Esophagus muscularis mucosa (tissue), 4 donors: ENCODE measurements around the gene DSCAM. TPM values are rescaled to one million over a fixed set of nuclear protein-coding genes. Genes with fewer than 3 reads are reported as not detected.

ENCODE experiments used
- DNase-seq: peaks from one replicate; pipeline ENCODE4 v3.0.0-alpha.2; 2017; ENCODE audit errors: extremely low spot score
- H3K27ac ChIP-seq, 4 donors: fragments of 200-600 bp; sonication (generic); replicated peaks in 1 of 4; 1 replicate in 3 of 4; 2 replicates in 1 of 4; pipeline ENCODE4 v1.5.1; 2016 to 2019; ENCODE audit warnings: mild to moderate bottlenecking in 1 of 4
- H3K27me3 ChIP-seq, 4 donors: fragments of 200-600 bp; sonication (generic); one replicate each; pipeline versions ENCODE4 v1.5.1 to v1.6.0; 2016 to 2019
- H3K36me3 ChIP-seq, 4 donors: fragments of 200-600 bp; sonication (generic); one replicate each; pipeline ENCODE4 v1.5.1; 2016 to 2019
- H3K4me1 ChIP-seq, 4 donors: fragments of 200-600 bp; sonication (generic); one replicate each; pipeline ENCODE4 v1.5.1; 2016 to 2019
- H3K4me3 ChIP-seq, 4 donors: fragments of 200-600 bp; sonication (generic); 1 replicate in 2 of 4; 2 replicates in 2 of 4; pipeline ENCODE4 v1.5.1; 2016 to 2019; ENCODE audit warnings: mild to moderate bottlenecking in 4 of 4, moderate library complexity in 1 of 4
- H3K9me3 ChIP-seq, 4 donors: fragments of 200-600 bp; sonication (generic); 1 replicate in 3 of 4; 2 replicates in 1 of 4; pipeline ENCODE4 v1.5.1; 2016 to 2019
- EP300 ChIP-seq: sonication (generic); formaldehyde crosslinking; IDR thresholded peaks from one replicate; pipeline ENCODE4 v1.6.1; 2017; ENCODE audit warnings: antibody characterized with exemption
- POLR2A ChIP-seq: fragments of 450-650 bp; IDR thresholded peaks from one replicate; pipeline ENCODE4 v1.6.1; 2017; ENCODE audit warnings: antibody characterized with exemption, moderate library complexity, mild to moderate bottlenecking, low read depth
- POLR2AphosphoS5 ChIP-seq, 2 donors: sonication (generic); formaldehyde crosslinking; IDR thresholded peaks; one replicate each; pipeline ENCODE4 v1.6.1; 2017; ENCODE audit warnings: antibody characterized with exemption in 2 of 2
- WGBS: methylation state at CpG from one replicate; pipeline ENCODE4 v1.1.5; 2018; 5-methylcytosine and 5-hydroxymethylcytosine counted together
- intact Hi-C: fragments of 100-400 bp; cut with DNase I; formaldehyde crosslinking; loops from one replicate; pipeline ENCODE4 v1.15.1; 2023
- total RNA-seq, 4 donors: library from RNA; depleted of rRNA; stranded (reverse); fragments of >200 nt; gene quantifications; one replicate each; pipeline versions ENCODE4 v1.1.0 to v1.2.1, GENCODE V29; 2016
- TF ChIP-seq, protein P1 (sequence below), 3 experiments: fragments of 200-600 bp in 2 of 3; fragments of 450-650 bp in 1 of 3; sonication (generic) in 2 of 3; IDR thresholded peaks; one replicate each; pipeline ENCODE4 v1.5.1; 2017 to 2019; ENCODE audit warnings: antibody characterized with exemption in 3 of 3, mild to moderate bottlenecking in 2 of 3, moderate library complexity in 1 of 3

The DSCAM gene
- total RNA-seq, 4 donors from 2014 or later: 0.06 to 0.42 (median 0.17) TPM; not detected in 1

DNA sequence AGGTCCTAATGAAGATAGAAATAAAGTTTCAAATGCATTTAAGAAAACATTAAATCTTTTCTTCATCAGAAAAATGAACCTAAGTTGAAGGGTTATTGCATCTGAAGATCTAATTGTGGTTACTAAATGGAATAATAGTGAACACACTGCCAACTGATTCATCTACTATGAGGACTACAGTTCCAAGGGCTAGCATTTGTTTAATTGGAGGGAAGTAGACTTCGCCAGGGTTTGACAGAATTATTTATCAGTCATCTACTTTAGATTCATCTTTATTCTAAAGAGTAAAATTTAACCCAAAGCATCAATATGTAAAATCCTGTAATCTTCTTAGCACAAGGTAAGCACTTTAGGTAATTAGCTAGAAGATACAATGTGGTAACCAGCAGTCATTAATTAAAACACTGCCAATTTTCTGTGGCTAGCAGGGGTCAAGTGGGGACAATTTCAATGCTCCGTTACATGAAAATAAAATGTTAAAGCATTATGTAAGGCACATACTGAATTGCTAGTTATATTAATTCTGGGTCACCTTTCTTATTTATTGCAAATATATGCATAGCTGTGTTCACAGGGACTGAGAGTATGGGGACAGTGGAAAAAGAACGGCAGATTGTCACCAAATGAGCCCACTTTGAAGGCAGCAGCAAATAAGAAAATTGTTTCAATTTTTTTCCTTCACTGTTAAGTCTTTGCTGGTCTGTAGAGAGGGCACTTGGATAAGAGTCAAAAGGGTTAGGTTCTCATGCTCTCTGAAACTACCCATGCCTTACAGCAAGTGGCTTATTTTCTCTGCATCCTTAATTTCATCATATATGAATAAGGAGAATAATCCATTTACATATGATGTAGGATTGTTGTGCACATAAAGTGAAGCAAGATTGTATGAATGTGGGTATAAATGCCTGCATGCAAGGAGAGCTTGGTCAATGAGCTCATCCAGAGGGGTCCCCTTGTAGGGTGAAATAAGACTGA lies 563.8 kb downstream of the DSCAM start:
- Histone ChIP-seq H3K4me1 (no peaks in the 10 kb centered on the region), H3K36me3 (no peaks in the 10 kb centered on the region), H3K4me3 (no peak overlapping the region), H3K27ac (no peak overlapping the region), H3K9me3 (no peaks in the 10 kb centered on the region), H3K27me3 (no peaks in the 10 kb centered on the region)
- intact Hi-C loops: no loop called here
- DNase-seq: no peak
- TF ChIP-seq POLR2A (no peak), EP300 (no peak), POLR2AphosphoS5 (IDR thresholded peaks at IDR 0.05) (no peak)
- TF ChIP-seq, protein P1, sequence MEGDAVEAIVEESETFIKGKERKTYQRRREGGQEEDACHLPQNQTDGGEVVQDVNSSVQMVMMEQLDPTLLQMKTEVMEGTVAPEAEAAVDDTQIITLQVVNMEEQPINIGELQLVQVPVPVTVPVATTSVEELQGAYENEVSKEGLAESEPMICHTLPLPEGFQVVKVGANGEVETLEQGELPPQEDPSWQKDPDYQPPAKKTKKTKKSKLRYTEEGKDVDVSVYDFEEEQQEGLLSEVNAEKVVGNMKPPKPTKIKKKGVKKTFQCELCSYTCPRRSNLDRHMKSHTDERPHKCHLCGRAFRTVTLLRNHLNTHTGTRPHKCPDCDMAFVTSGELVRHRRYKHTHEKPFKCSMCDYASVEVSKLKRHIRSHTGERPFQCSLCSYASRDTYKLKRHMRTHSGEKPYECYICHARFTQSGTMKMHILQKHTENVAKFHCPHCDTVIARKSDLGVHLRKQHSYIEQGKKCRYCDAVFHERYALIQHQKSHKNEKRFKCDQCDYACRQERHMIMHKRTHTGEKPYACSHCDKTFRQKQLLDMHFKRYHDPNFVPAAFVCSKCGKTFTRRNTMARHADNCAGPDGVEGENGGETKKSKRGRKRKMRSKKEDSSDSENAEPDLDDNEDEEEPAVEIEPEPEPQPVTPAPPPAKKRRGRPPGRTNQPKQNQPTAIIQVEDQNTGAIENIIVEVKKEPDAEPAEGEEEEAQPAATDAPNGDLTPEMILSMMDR (IDR thresholded peaks at IDR 0.05): no peak
- 90% methylated on average over 3 of the region's 3 CpGs for WGBS

DNA sequence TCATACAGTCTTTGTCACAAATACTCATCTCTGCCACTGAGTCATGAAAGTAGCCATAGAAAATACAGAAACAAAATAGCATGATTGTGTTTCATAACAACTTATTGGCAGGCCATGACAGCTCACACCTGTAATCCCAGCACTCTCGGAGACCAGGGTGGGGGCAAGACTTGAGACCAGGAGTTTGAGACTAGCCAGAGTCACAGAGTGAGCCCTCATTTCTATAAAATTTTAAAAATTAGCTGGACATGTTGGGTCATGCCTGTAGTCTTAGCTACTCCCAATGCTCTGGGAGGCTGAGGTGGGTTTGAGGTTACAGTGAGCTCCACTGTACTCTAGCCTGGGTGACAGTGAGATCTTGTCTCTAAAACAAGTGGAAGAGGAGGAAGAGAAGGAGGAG lies 568.6 kb downstream of the DSCAM start:
- no peaks in the 10 kb centered on the region for H3K9me3 ChIP-seq
- no peaks in the 10 kb centered on the region for H3K4me1 ChIP-seq
- WGBS: 83% methylated on average over 1 of the region's 1 CpG
- H3K4me3 ChIP-seq: no peak overlapping the region
- H3K27me3 ChIP-seq: no peaks in the 10 kb centered on the region
- intact Hi-C loops: no loop called here
- no peak for DNase-seq
- no peaks in the 10 kb centered on the region for H3K36me3 ChIP-seq
- TF ChIP-seq, protein P1 (IDR thresholded peaks at IDR 0.05): no peak
- no peak for TF ChIP-seq EP300
- no peak for TF ChIP-seq POLR2A
- no peak for TF ChIP-seq POLR2AphosphoS5 (IDR thresholded peaks at IDR 0.05)
- no peak overlapping the region for H3K27ac ChIP-seq

DNA sequence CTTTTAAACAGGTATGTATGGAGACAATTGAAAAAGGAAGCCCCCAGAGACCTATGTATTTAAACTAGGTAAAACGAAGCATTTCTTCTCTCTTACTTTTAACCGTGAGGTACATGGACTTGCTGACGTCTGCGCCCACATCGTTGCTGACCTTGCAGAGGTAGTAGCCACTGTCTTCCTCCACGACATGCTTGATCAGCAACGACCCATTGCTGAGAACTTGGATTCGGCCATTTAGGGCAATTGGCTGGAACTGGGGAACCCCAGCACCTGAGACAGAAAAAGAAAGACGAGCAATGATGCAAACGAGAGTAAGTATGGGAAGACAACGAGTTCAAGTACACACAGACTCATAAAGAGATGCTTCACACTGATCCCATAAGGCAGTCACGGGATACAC lies 571.0 kb downstream of the DSCAM start:
- H3K4me1 ChIP-seq: no peaks in the 10 kb centered on the region
- no peaks in the 10 kb centered on the region for H3K9me3 ChIP-seq
- H3K27ac ChIP-seq: no peak overlapping the region
- no peak for DNase-seq
- intact Hi-C loops: no loop called here
- no peaks in the 10 kb centered on the region for H3K36me3 ChIP-seq
- no peak overlapping the region for H3K4me3 ChIP-seq
- 87% methylated on average over 12 of the region's 12 CpGs for WGBS
- no peak for TF ChIP-seq POLR2A
- TF ChIP-seq, protein P1 (IDR thresholded peaks at IDR 0.05): no peak
- no peak for TF ChIP-seq POLR2AphosphoS5 (IDR thresholded peaks at IDR 0.05)
- no peak for TF ChIP-seq EP300
- no peaks in the 10 kb centered on the region for H3K27me3 ChIP-seq

DNA sequence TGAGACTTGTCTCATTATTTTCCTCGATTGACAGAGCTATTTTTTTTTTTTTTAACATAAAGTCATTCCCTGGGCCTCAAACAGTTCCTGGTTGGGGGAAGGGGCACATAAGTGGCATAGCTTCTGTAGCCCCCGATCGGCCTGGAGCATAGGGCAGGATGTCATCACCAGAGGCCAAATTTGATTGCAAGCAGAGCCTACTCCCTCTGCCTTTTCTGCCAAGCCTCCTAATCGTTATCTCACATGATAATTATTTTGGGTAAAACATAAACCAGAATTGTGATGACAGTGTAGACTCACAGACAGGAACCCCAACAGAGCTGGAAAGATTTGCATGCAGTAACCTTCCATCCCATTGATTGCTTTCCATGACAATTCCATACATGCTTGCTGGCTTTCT lies 574.9 kb downstream of the DSCAM start:
- 66% methylated on average over 4 of the region's 4 CpGs for WGBS
- intact Hi-C loops: no loop called here

More for the DNA sequence above, 574.9 kb downstream of the DSCAM start:
- no peaks in the 10 kb centered on the region for H3K36me3 ChIP-seq
- no peak overlapping the region for H3K27ac ChIP-seq
- no peaks in the 10 kb centered on the region for H3K27me3 ChIP-seq
- H3K4me1 ChIP-seq: no peaks in the 10 kb centered on the region
- no peaks in the 10 kb centered on the region for H3K9me3 ChIP-seq
- H3K4me3 ChIP-seq: no peak overlapping the region
- no peak for DNase-seq
- TF ChIP-seq POLR2A (no peak), POLR2AphosphoS5 (IDR thresholded peaks at IDR 0.05) (no peak), EP300 (no peak)
- TF ChIP-seq, protein P1 (IDR thresholded peaks at IDR 0.05): no peak
